ENCODE results near the gene POLR3C. TPM values are rescaled to one million over a fixed set of nuclear protein-coding genes. Genes with fewer than 3 reads are reported as not detected.
A peak's percentile ranks its signal among the peaks of the same experiment; 100 is the strongest.

Gene POLR3C
- total and polyA plus RNA-seq, 2 of the 13 experiments (the other 11 are each of a cell fraction or from before 2014, with no cell fraction given): 15.5 to 24.3 TPM

DNA sequence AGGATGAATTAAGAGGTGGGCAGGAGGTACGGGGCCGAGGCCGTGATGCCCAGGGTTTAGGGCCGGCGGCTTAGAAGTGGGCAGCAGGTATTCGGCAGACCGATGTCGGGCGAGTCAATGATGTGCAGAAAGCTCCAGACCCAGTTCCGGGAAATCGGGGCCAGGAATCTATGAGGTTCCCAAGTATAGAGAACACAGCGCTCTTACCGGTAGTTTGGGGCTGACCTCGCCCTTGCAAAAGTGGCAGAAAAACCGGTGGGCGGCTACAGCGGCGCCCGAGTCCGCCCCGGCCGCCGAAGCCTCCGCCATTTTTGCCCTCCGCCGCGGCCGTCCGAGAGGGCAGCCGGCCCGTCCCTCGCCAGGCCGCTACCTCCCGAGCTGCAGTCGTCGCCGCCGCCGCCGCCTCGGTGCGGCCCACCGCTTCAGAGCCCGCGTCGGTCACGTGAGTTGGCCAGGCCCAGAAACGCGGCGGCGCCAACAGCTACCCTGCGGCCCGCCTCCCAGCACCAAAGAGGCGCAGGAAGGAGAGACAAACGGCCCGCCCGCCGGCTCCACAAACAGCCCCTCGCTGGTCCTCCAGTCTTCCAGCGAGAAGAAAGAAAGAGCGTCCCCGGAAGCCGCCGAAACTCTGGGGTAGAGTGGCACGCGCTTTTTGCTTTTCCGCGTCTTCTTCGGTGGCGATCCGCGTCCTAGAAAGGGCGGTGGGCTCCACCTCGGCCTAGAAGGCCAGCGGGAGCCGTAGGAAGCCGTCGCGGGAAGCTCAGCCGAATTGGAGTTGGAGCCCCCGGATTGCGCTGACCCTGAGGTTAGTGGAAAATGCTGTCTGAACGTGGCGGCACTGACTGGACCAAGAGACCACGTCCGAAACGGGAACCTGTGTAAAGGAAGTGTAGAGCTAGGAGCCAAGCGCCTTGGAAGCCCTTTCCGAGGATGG, at the start of gene POLR3C, which contains the start of gene RNF115 (continued):
- peak; percentile 61; the same call in 1 of the 2 replicates for TF ChIP-seq ZBTB43 (CRISPR knock-in tag; conservative IDR thresholded peaks at IDR 0.05)
- peak; percentile 87 for TF ChIP-seq ZNF883 (CRISPR knock-in tag; IDR thresholded peaks at IDR 0.05; ENCODE audit: not compliant biosample characterization)
- 0 out of 2 replicates have a peak, but pooled peaks have one; percentile 5 for TF ChIP-seq ATF3 (CRISPR knock-in tag; IDR thresholded peaks at IDR 0.05)
- TF ChIP-seq TEAD3 (CRISPR knock-in tag; optimal IDR thresholded peaks at IDR 0.05; ENCODE audit: borderline replicate concordance): peak; percentile 22
- no peak for TF ChIP-seq FOXP1 (IDR thresholded peaks at IDR 0.05)
- no peak for TF ChIP-seq FOXP1 (CRISPR knock-in tag; IDR thresholded peaks at IDR 0.05)
- TF ChIP-seq ZNF501 (CRISPR knock-in tag; IDR thresholded peaks at IDR 0.05): peak; percentile 93
- TF ChIP-seq, protein P1, sequence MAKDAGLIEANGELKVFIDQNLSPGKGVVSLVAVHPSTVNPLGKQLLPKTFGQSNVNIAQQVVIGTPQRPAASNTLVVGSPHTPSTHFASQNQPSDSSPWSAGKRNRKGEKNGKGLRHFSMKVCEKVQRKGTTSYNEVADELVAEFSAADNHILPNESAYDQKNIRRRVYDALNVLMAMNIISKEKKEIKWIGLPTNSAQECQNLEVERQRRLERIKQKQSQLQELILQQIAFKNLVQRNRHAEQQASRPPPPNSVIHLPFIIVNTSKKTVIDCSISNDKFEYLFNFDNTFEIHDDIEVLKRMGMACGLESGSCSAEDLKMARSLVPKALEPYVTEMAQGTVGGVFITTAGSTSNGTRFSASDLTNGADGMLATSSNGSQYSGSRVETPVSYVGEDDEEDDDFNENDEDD (CRISPR knock-in tag; IDR thresholded peaks at IDR 0.05; ENCODE audit: borderline replicate concordance): peak; percentile 80; the same call in 1 of the 2 replicates
- TF ChIP-seq NFKB2 (CRISPR knock-in tag; IDR thresholded peaks at IDR 0.05; ENCODE audit: borderline replicate concordance): peak; percentile 91
- TF ChIP-seq MYC (CRISPR knock-in tag; IDR thresholded peaks at IDR 0.05; ENCODE audit: borderline replicate concordance): peak; percentile 84
- no peak for TF ChIP-seq ZBTB7A (CRISPR knock-in tag; IDR thresholded peaks at IDR 0.05)
- TF ChIP-seq HNF1A (IDR thresholded peaks at IDR 0.05; ENCODE audit: low read depth): no peak
- 0 out of 2 replicates have a peak, but pooled peaks have one; percentile 37 for TF ChIP-seq HNF1A (CRISPR knock-in tag; IDR thresholded peaks at IDR 0.05; ENCODE audit: borderline replicate concordance)
- 0 out of 2 replicates have a peak, but pooled peaks have one; percentile 42 for TF ChIP-seq HOXA5 (CRISPR knock-in tag; IDR thresholded peaks at IDR 0.05)
- no peak for TF ChIP-seq THRA (CRISPR knock-in tag; IDR thresholded peaks at IDR 0.05; ENCODE audit: borderline replicate concordance)
- peak; percentile 72; the same call in 1 of the 2 replicates for TF ChIP-seq ZNF441 (CRISPR knock-in tag; IDR thresholded peaks at IDR 0.05; ENCODE audit: borderline replicate concordance)
- TF ChIP-seq NCOR1 (IDR thresholded peaks at IDR 0.05; ENCODE audit: borderline replicate concordance, low read length): no peak
- peak; percentile 64; the same call in 1 of the 2 replicates for TF ChIP-seq EED (CRISPR knock-in tag; IDR thresholded peaks at IDR 0.05)
- no peak for TF ChIP-seq ZBTB3 (CRISPR knock-in tag; IDR thresholded peaks at IDR 0.05; ENCODE audit: borderline replicate concordance, low read depth)
- TF ChIP-seq BRCA1 (CRISPR knock-in tag; IDR thresholded peaks at IDR 0.05): 0 out of 2 replicates have a peak, but pooled peaks have one; percentile 37
- peak; percentile 83; the same call in 1 of the 2 replicates for TF ChIP-seq ZNF878 (CRISPR knock-in tag; IDR thresholded peaks at IDR 0.05)
